K562 (cell line): ENCODE measurements around the gene CCND3. TPM values are rescaled to one million over a fixed set of nuclear protein-coding genes. Genes with fewer than 3 reads are reported as not detected.

Experiments used
- BRCA1 ChIP-seq, 2 experiments: fragments of 450-650 bp in 1 of 2; sonication (generic) in 1 of 2; formaldehyde crosslinking in 1 of 2; IDR thresholded peaks; 2 replicates each; pipeline versions ENCODE4 v1.5.0 to v1.6.1; 2017 to 2020; ENCODE audit warnings: mild to moderate bottlenecking in 1 of 2, missing genetic modification reagents in 1 of 2
- CHCHD3 ChIP-seq: fragments of 250-450 bp; sonication (Bioruptor Pico); IDR thresholded peaks from 2 replicates; pipeline ENCODE4 v2.1.2; 2022; ENCODE audit warnings: mild to moderate bottlenecking
- GATAD2A ChIP-seq: fragments of 450-650 bp; IDR thresholded peaks from 2 replicates; pipeline ENCODE4 v1.6.1; 2017
- HMG20A ChIP-seq: fragments of 450-650 bp; formaldehyde crosslinking; conservative IDR thresholded peaks from 2 replicates; pipeline ENCODE4 v1.4.0; 2020; ENCODE audit warnings: mild to moderate bottlenecking, mixed read lengths
- HNRNPUL1 ChIP-seq: fragments of 200-400 bp; formaldehyde crosslinking; IDR thresholded peaks from 2 replicates; pipeline ENCODE4 v1.6.1; 2017; ENCODE audit warnings: low read length
- KDM1A ChIP-seq, 2 experiments: fragments of 450-650 bp; IDR thresholded peaks; 2 replicates each; pipeline ENCODE4 v1.6.1; 2016; ENCODE audit warnings: mild to moderate bottlenecking in 2 of 2
- KLF13 ChIP-seq: fragments of 450-650 bp; IDR thresholded peaks from 2 replicates; pipeline ENCODE4 v1.6.1; 2016; ENCODE audit warnings: missing genetic modification characterization, low read depth, mild to moderate bottlenecking, missing compliant biosample characterization, moderate library complexity, borderline replicate concordance
- MAFK ChIP-seq: IDR thresholded peaks from 2 replicates; pipeline ENCODE4 v1.6.1; 2011; ENCODE audit warnings: low read length, improper control_type of control experiment
- NCOA4 ChIP-seq: fragments of 450-650 bp; IDR thresholded peaks from 2 replicates; pipeline ENCODE4 v1.6.1; 2018; ENCODE audit warnings: mild to moderate bottlenecking; ENCODE audit not compliant: partially characterized antibody
- NFIC ChIP-seq: fragments of 450-650 bp; IDR thresholded peaks from 2 replicates; pipeline ENCODE4 v1.6.1; 2017; ENCODE audit warnings: mild to moderate bottlenecking, inconsistent platforms
- NR3C1 ChIP-seq: sonication (generic); formaldehyde crosslinking; IDR thresholded peaks from 2 replicates; pipeline ENCODE4 v1.8.1; 2022; ENCODE audit warnings: missing genetic modification reagents
- PCBP1 ChIP-seq: fragments of 200-400 bp; formaldehyde crosslinking; IDR thresholded peaks from 2 replicates; pipeline ENCODE4 v1.6.1; 2018; ENCODE audit warnings: mild to moderate bottlenecking, low read depth, low read length; ENCODE audit not compliant: poor library complexity, severe bottlenecking
- RUNX1 ChIP-seq: sonication (generic); IDR thresholded peaks from 2 replicates; pipeline ENCODE4 v1.6.1; 2016; ENCODE audit warnings: antibody characterized with exemption, low read depth
- SMAD1 ChIP-seq: fragments of 150-350 bp; IDR thresholded peaks from 2 replicates; pipeline ENCODE4 v1.6.1; 2014; ENCODE audit warnings: low read length, low read depth; ENCODE audit not compliant: partially characterized antibody
- SMAD2 ChIP-seq: fragments of 150-350 bp; IDR thresholded peaks from 2 replicates; pipeline ENCODE4 v1.6.1; 2014; ENCODE audit warnings: low read depth, mild to moderate bottlenecking, low read length
- SMAD3 ChIP-seq: fragments of 450-650 bp; formaldehyde crosslinking; conservative IDR thresholded peaks from 2 replicates; pipeline ENCODE4 v1.4.0; 2020; ENCODE audit warnings: mild to moderate bottlenecking
- SPI1 ChIP-seq: IDR thresholded peaks from 2 replicates; pipeline ENCODE4 v1.6.1; 2011; ENCODE audit warnings: low read depth, low read length, control low read depth, borderline replicate concordance
- TCF15 ChIP-seq: fragments of 250-450 bp; sonication (Bioruptor Pico); IDR thresholded peaks from 2 replicates; pipeline ENCODE4 v1.8.0; 2022; ENCODE audit warnings: moderate library complexity, mild to moderate bottlenecking, inconsistent platforms
- TCF3 ChIP-seq: sonication (generic); formaldehyde crosslinking; IDR thresholded peaks from 2 replicates; pipeline ENCODE4 v1.4.0; 2020; ENCODE audit warnings: mild to moderate bottlenecking, missing genetic modification reagents
- TCF7L2 ChIP-seq: fragments of 150-350 bp; IDR thresholded peaks from 2 replicates; pipeline ENCODE4 v1.6.1; 2016; ENCODE audit warnings: low read depth, mild to moderate bottlenecking, low read length, moderate library complexity
- TEAD2 ChIP-seq: fragments of 450-650 bp; IDR thresholded peaks from 2 replicates; pipeline ENCODE4 v1.6.1; 2016; ENCODE audit warnings: missing genetic modification characterization, control low read depth, missing compliant biosample characterization
- YY1 ChIP-seq, 3 experiments: IDR thresholded peaks; 2 replicates each; pipeline ENCODE4 v1.6.1; 2011; ENCODE audit warnings: low read length in 2 of 3, mild to moderate bottlenecking in 2 of 3, moderate library complexity in 2 of 3, borderline replicate concordance in 1 of 3, control low read depth in 1 of 3, low read depth in 1 of 3; ENCODE audit not compliant: insufficient read depth in 3 of 3, insufficient replicate concordance in 2 of 3, control insufficient read depth in 1 of 3, insufficient read length in 1 of 3; ENCODE audit errors: extremely low read depth in 1 of 3
- ZFP36 ChIP-seq: fragments of 150-350 bp; IDR thresholded peaks from 2 replicates; pipeline ENCODE4 v1.6.1; 2018; ENCODE audit warnings: low read length, low read depth; ENCODE audit not compliant: partially characterized antibody
- ZNF274 ChIP-seq: IDR thresholded peaks from 2 replicates; pipeline ENCODE4 v1.6.1; 2011; ENCODE audit warnings: low read depth, mild to moderate bottlenecking, low read length, moderate library complexity, borderline replicate concordance
- ZNF277 ChIP-seq: fragments of 250-450 bp; sonication (Bioruptor Pico); IDR thresholded peaks from 2 replicates; pipeline ENCODE4 v1.8.0; 2022; ENCODE audit warnings: inconsistent platforms, mild to moderate bottlenecking, moderate library complexity, borderline replicate concordance
- ZNF282 ChIP-seq: sonication (generic); formaldehyde crosslinking; IDR thresholded peaks from 2 replicates; pipeline ENCODE4 v1.8.1; 2023; ENCODE audit warnings: missing genetic modification reagents
- ZNF655 ChIP-seq: fragments of 250-450 bp; sonication (Bioruptor Pico); IDR thresholded peaks from 2 replicates; pipeline ENCODE4 v1.5.0; 2021
- polyA plus RNA-seq, 8 experiments: library from polyadenylated mRNA; depleted of rRNA in 4 of 8; stranded (reverse) in 5 of 8; unstranded in 3 of 8; fragments of >200 nt; fragmentation: Nextera tagmentation in 2 of 8; fragmentation: Illumina TruSeq in 1 of 8; extraction: Ambion mirVana in 2 of 8; extraction: Trizol in 1 of 8; gene quantifications; 2 replicates each; pipeline versions ENCODE4 v1.2.1 to v1.2.3, GENCODE V29; 2011 to 2014; ENCODE audit warnings: inconsistent platforms in 1 of 8, missing spikeins in 1 of 8
- total RNA-seq, 7 experiments: library from RNA; depleted of rRNA in 6 of 7; stranded (reverse); fragments of >200 nt in 6 of 7; fragmentation: Illumina TruSeq in 2 of 7; extraction: Trizol in 2 of 7; gene quantifications; 2 replicates each; pipeline versions ENCODE4 v1.2.1 to v1.2.3, GENCODE V29; 2011 to 2021; ENCODE audit warnings: low replicate concordance in 1 of 7

The CCND3 gene
- total and polyA plus RNA-seq, 9 of the 15 experiments (the other 6 are each of a cell fraction or from before 2014, with no cell fraction given): 21.5 to 204 (median 97.4) TPM

GRCh38 chr6:41920921-41921711 is 20.5 kb downstream of the CCND3 start, which contains the start of the genes BYSL and MED20 (continued):
- TF ChIP-seq ZNF277 (no peak), SPI1 (peak; percentile 67), ZNF655 (CRISPR knock-in tag) (0 out of 2 replicates have a peak, but pooled peaks have one; percentile 25), BRCA1 (IDR thresholded peaks at IDR 0.05) (no peak), BRCA1 (CRISPR knock-in tag; IDR thresholded peaks at IDR 0.05) (no peak), TEAD2 (tag) (no peak), NR3C1 (CRISPR knock-in tag) (no peak), TCF7L2 (no peak; the same call in 1 of the 2 replicates), HNRNPUL1 (no peak), ZNF282 (CRISPR knock-in tag) (no peak), YY1 (IDR thresholded peaks at IDR 0.05; ENCODE audit: borderline replicate concordance in 1 of 3, control insufficient read depth in 1 of 3, extremely low read depth in 1 of 3, insufficient read depth in 3 of 3, insufficient read length in 1 of 3, insufficient replicate concordance in 2 of 3, low read depth in 1 of 3, low read length in 2 of 3) (peak in 2 of 3 experiments; percentile 65 to 70), KDM1A (IDR thresholded peaks at IDR 0.05) (no peak), PCBP1 (no peak), TCF15 (CRISPR knock-in tag) (no peak), NFIC (peak; percentile 96), MAFK (no peak), SMAD2 (no peak), KLF13 (tag) (peak; percentile 98), SMAD1 (no peak), TCF3 (peak; percentile 27; the same call in 1 of the 2 replicates), CHCHD3 (no peak), HMG20A (no peak), ZNF274 (no peak), GATAD2A (no peak), ZFP36 (peak; percentile 18), RUNX1 (peak; percentile 21; the same call in 1 of the 2 replicates), SMAD3 (no peak), NCOA4 (no peak)
